ENCODE results near the gene KIAA1328. TPM values are rescaled to one million over a fixed set of nuclear protein-coding genes. Genes with fewer than 3 reads are reported as not detected.
"Not testable (repeated sequence)": the region's sequence is repeated elsewhere in the genome, so short reads cannot be mapped to it uniquely, and the experiment has no call there.

Gene KIAA1328
- total and polyA plus RNA-seq, 2 donors, result 4.2 to 6.1 TPM

DNA sequence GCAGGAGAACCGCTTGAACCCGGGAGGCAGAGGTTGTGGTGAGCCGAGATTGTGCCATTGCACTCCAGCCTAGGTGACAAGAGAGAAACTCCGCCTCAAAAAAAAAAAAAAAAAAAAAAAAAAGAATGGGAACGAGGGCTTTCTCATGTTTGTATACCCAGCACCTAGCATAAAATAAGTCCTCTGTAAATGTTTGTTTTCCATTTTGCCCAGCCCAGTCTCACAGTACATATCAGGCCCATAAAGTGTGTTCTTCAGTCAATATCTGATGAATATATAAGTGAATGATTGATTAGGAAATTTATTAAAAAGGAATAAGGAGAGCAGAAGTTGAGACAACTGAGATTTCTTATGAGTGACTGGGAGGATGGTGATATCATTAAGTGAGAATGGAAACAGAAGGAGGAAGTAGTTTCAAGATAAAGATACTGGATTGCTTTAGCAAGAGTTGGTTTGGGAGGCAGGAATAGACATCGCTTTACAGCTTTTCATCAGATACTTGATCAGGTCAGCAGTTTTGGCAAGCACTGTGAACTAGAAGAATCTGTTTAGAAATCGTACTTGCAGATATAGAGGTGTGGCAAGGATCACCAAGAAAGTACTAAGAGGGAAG, 327.5 kb downstream of the KIAA1328 start:
- Histone ChIP-seq H3K27ac (ENCODE audit: low read depth in 1 of 2, low read length in 1 of 2) (no peak overlapping the region), H3K27me3 (ENCODE audit: control insufficient read depth in 2 of 2, insufficient read depth in 1 of 2, low read length in 1 of 2) (no peaks in the 10 kb centered on the region), H3K4me3 (ENCODE audit: low read length in 2 of 2) (no peak overlapping the region), H3K9me3 (ENCODE audit: control insufficient read depth in 2 of 2, insufficient read depth in 1 of 2, low read length in 1 of 2) (no peaks in the 10 kb centered on the region), H3K4me1 (ENCODE audit: control insufficient read depth in 2 of 2, insufficient read depth in 2 of 2, low read length in 2 of 2) (no peaks in the 10 kb centered on the region), H3K36me3 (ENCODE audit: control insufficient read depth in 2 of 2, insufficient read depth in 2 of 2, low read length in 1 of 2) (no peaks in the 10 kb centered on the region)
- WGBS, result 82% methylated on average over 7 of the region's 7 CpGs
- DNase-seq (ENCODE audit: low read depth in 6 of 9, low spot score in 9 of 9), result no peak

- DNase-seq (ENCODE audit: low read depth in 6 of 9, low spot score in 9 of 9), result no peak
- Histone ChIP-seq H3K4me1 (ENCODE audit: control insufficient read depth in 2 of 2, insufficient read depth in 2 of 2, low read length in 2 of 2) (no peaks in the 10 kb centered on the region), H3K9me3 (ENCODE audit: control insufficient read depth in 2 of 2, insufficient read depth in 1 of 2, low read length in 1 of 2) (no peaks in the 10 kb centered on the region), H3K4me3 (ENCODE audit: low read length in 2 of 2) (no peak overlapping the region), H3K27me3 (ENCODE audit: control insufficient read depth in 2 of 2, insufficient read depth in 1 of 2, low read length in 1 of 2) (no peaks in the 10 kb centered on the region), H3K36me3 (ENCODE audit: control insufficient read depth in 2 of 2, insufficient read depth in 2 of 2, low read length in 1 of 2) (no peaks in the 10 kb centered on the region), H3K27ac (ENCODE audit: low read depth in 1 of 2, low read length in 1 of 2) (no peak overlapping the region)
- 78% methylated on average over 3 of the region's 3 CpGs for WGBS
Observed at GRCh38 chr18:37160038-37160820, 331.3 kb downstream of the KIAA1328 start.

- Histone ChIP-seq H3K36me3 (ENCODE audit: control insufficient read depth in 2 of 2, insufficient read depth in 2 of 2, low read length in 1 of 2) (no peaks in the 10 kb centered on the region), H3K27me3 (ENCODE audit: control insufficient read depth in 2 of 2, insufficient read depth in 1 of 2, low read length in 1 of 2) (no peaks in the 10 kb centered on the region), H3K4me1 (ENCODE audit: control insufficient read depth in 2 of 2, insufficient read depth in 2 of 2, low read length in 2 of 2) (no peaks in the 10 kb centered on the region), H3K27ac (ENCODE audit: low read depth in 1 of 2, low read length in 1 of 2) (no peak overlapping the region), H3K9me3 (ENCODE audit: control insufficient read depth in 2 of 2, insufficient read depth in 1 of 2, low read length in 1 of 2) (no peaks in the 10 kb centered on the region), H3K4me3 (ENCODE audit: low read length in 2 of 2) (no peak overlapping the region)
- 92% methylated on average over 1 of the region's 1 CpG for WGBS
- no peak for DNase-seq (ENCODE audit: low read depth in 6 of 9, low spot score in 9 of 9)
Observed at GRCh38 chr18:37161491-37161890, 332.6 kb downstream of the KIAA1328 start.

- H3K4me3 ChIP-seq (ENCODE audit: low read length in 2 of 2), result no peak overlapping the region
- H3K27me3 ChIP-seq (ENCODE audit: control insufficient read depth in 2 of 2, insufficient read depth in 1 of 2, low read length in 1 of 2), result no peaks in the 10 kb centered on the region
- H3K4me1 ChIP-seq (ENCODE audit: control insufficient read depth in 2 of 2, insufficient read depth in 2 of 2, low read length in 2 of 2), result no peaks in the 10 kb centered on the region
- WGBS, result 97% methylated on average over 1 of the region's 1 CpG
- H3K36me3 ChIP-seq (ENCODE audit: control insufficient read depth in 2 of 2, insufficient read depth in 2 of 2, low read length in 1 of 2), result no peaks in the 10 kb centered on the region
- H3K27ac ChIP-seq (ENCODE audit: low read depth in 1 of 2, low read length in 1 of 2), result no peak overlapping the region
- H3K9me3 ChIP-seq (ENCODE audit: control insufficient read depth in 2 of 2, insufficient read depth in 1 of 2, low read length in 1 of 2), result no peaks in the 10 kb centered on the region
- no peak for DNase-seq (ENCODE audit: low read depth in 6 of 9, low spot score in 9 of 9)
Observed at GRCh38 chr18:37162551-37162950, 333.6 kb downstream of the KIAA1328 start.

GRCh38 chr18:37163119-37163518, 334.2 kb downstream of the KIAA1328 start:
- Histone ChIP-seq H3K27me3 (ENCODE audit: control insufficient read depth in 2 of 2, insufficient read depth in 1 of 2, low read length in 1 of 2) (no peaks in the 10 kb centered on the region), H3K4me1 (ENCODE audit: control insufficient read depth in 2 of 2, insufficient read depth in 2 of 2, low read length in 2 of 2) (no peaks in the 10 kb centered on the region), H3K4me3 (ENCODE audit: low read length in 2 of 2) (no peak overlapping the region), H3K9me3 (ENCODE audit: control insufficient read depth in 2 of 2, insufficient read depth in 1 of 2, low read length in 1 of 2) (no peaks in the 10 kb centered on the region), H3K27ac (ENCODE audit: low read depth in 1 of 2, low read length in 1 of 2) (no peak overlapping the region), H3K36me3 (ENCODE audit: control insufficient read depth in 2 of 2, insufficient read depth in 2 of 2, low read length in 1 of 2) (no peaks in the 10 kb centered on the region)
- no peak for DNase-seq (ENCODE audit: low read depth in 6 of 9, low spot score in 9 of 9)
- WGBS, result 97% methylated on average over 4 of the region's 4 CpGs

DNA sequence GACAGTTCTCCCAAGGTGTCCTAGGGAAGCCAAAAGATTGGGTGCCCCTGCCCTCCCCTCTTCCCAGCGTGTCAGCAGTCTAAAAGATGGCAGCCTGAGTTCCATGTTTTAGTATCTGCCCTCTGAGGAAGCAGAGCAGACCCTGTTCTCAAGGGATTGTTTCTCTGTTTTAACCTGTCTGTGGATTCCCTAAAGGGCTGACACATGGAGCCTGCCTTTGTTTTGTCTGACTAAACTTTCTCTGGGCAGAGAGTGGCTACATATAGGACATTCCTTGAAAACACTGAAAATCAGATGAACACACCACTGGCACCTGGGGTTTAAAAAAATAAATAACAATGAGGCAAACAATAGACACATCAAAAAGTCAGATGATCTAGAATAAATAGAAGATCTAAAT, 337.6 kb downstream of the KIAA1328 start:
- Histone ChIP-seq H3K36me3 (ENCODE audit: control insufficient read depth in 2 of 2, insufficient read depth in 2 of 2, low read length in 1 of 2) (no peaks in the 10 kb centered on the region), H3K4me1 (ENCODE audit: control insufficient read depth in 2 of 2, insufficient read depth in 2 of 2, low read length in 2 of 2) (no peaks in the 10 kb centered on the region), H3K4me3 (ENCODE audit: low read length in 2 of 2) (no peak overlapping the region), H3K9me3 (ENCODE audit: control insufficient read depth in 2 of 2, insufficient read depth in 1 of 2, low read length in 1 of 2) (no peaks in the 10 kb centered on the region), H3K27me3 (ENCODE audit: control insufficient read depth in 2 of 2, insufficient read depth in 1 of 2, low read length in 1 of 2) (no peaks in the 10 kb centered on the region), H3K27ac (ENCODE audit: low read depth in 1 of 2, low read length in 1 of 2) (no peak overlapping the region)
- no peak for DNase-seq (ENCODE audit: low read depth in 6 of 9, low spot score in 9 of 9)
- 100% methylated on average over 1 of the region's 1 CpG for WGBS

GRCh38 chr18:37166966-37167365, 338.0 kb downstream of the KIAA1328 start:
- H3K27ac ChIP-seq (ENCODE audit: low read depth in 1 of 2, low read length in 1 of 2); H3K27me3 ChIP-seq (ENCODE audit: control insufficient read depth in 2 of 2, insufficient read depth in 1 of 2, low read length in 1 of 2); H3K4me1 ChIP-seq (ENCODE audit: control insufficient read depth in 2 of 2, insufficient read depth in 2 of 2, low read length in 2 of 2); H3K4me3 ChIP-seq (ENCODE audit: low read length in 2 of 2); DNase-seq (ENCODE audit: low read depth in 6 of 9, low spot score in 9 of 9); H3K36me3 ChIP-seq (ENCODE audit: control insufficient read depth in 2 of 2, insufficient read depth in 2 of 2, low read length in 1 of 2); H3K9me3 ChIP-seq (ENCODE audit: control insufficient read depth in 2 of 2, insufficient read depth in 1 of 2, low read length in 1 of 2): not testable (repeated sequence)
- WGBS, result 96% methylated on average over 6 of the region's 6 CpGs

GRCh38 chr18:37170984-37171383, 342.1 kb downstream of the KIAA1328 start:
- H3K9me3 ChIP-seq (ENCODE audit: control insufficient read depth in 2 of 2, insufficient read depth in 1 of 2, low read length in 1 of 2), result no peaks in the 10 kb centered on the region
- no peaks in the 10 kb centered on the region for H3K36me3 ChIP-seq (ENCODE audit: control insufficient read depth in 2 of 2, insufficient read depth in 2 of 2, low read length in 1 of 2)
- DNase-seq (ENCODE audit: low read depth in 6 of 9, low spot score in 9 of 9), result no peak
- H3K4me3 ChIP-seq (ENCODE audit: low read length in 2 of 2), result no peak overlapping the region
- H3K27me3 ChIP-seq (ENCODE audit: control insufficient read depth in 2 of 2, insufficient read depth in 1 of 2, low read length in 1 of 2), result no peaks in the 10 kb centered on the region
- H3K27ac ChIP-seq (ENCODE audit: low read depth in 1 of 2, low read length in 1 of 2), result no peak overlapping the region
- H3K4me1 ChIP-seq (ENCODE audit: control insufficient read depth in 2 of 2, insufficient read depth in 2 of 2, low read length in 2 of 2), result no peaks in the 10 kb centered on the region

DNA sequence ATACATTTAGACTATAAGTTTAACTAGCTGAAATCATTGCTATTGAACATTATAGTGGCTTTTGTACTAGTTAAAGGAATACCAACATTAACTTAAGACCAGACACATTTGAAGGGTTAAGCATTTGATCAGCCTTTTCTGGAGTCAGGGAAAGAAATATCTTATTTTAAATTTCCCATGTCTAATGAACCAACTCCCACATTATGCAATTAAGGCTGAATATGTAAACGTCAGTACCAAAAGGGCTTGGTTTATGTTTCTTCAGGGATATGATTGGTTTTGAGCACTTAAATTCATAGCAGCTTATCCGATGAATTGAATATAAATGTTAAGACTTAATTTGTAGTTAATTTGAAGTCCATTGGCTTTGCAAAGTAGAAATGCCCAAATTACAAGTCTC, 344.5 kb downstream of the KIAA1328 start:
- Histone ChIP-seq H3K4me3 (ENCODE audit: low read length in 2 of 2) (no peak overlapping the region), H3K27ac (ENCODE audit: low read depth in 1 of 2, low read length in 1 of 2) (no peak overlapping the region), H3K9me3 (ENCODE audit: control insufficient read depth in 2 of 2, insufficient read depth in 1 of 2, low read length in 1 of 2) (no peaks in the 10 kb centered on the region), H3K4me1 (ENCODE audit: control insufficient read depth in 2 of 2, insufficient read depth in 2 of 2, low read length in 2 of 2) (no peaks in the 10 kb centered on the region), H3K27me3 (ENCODE audit: control insufficient read depth in 2 of 2, insufficient read depth in 1 of 2, low read length in 1 of 2) (no peaks in the 10 kb centered on the region), H3K36me3 (ENCODE audit: control insufficient read depth in 2 of 2, insufficient read depth in 2 of 2, low read length in 1 of 2) (no peaks in the 10 kb centered on the region)
- 98% methylated on average over 2 of the region's 2 CpGs for WGBS
- no peak for DNase-seq (ENCODE audit: low read depth in 6 of 9, low spot score in 9 of 9)

Measured in thymus (tissue), 11 donors.